ENCODE measurements around the gene DUSP15. TPM values are rescaled to one million over a fixed set of nuclear protein-coding genes. Genes with fewer than 3 reads are reported as not detected.
"Not testable (repeated sequence)": the region's sequence is repeated elsewhere in the genome, so short reads cannot be mapped to it uniquely, and the experiment has no call there.

The DUSP15 gene
- polyA plus RNA-seq, 12 donors: 1.1 to 6.1 (median 1.8) TPM; not detected in 2

DNA sequence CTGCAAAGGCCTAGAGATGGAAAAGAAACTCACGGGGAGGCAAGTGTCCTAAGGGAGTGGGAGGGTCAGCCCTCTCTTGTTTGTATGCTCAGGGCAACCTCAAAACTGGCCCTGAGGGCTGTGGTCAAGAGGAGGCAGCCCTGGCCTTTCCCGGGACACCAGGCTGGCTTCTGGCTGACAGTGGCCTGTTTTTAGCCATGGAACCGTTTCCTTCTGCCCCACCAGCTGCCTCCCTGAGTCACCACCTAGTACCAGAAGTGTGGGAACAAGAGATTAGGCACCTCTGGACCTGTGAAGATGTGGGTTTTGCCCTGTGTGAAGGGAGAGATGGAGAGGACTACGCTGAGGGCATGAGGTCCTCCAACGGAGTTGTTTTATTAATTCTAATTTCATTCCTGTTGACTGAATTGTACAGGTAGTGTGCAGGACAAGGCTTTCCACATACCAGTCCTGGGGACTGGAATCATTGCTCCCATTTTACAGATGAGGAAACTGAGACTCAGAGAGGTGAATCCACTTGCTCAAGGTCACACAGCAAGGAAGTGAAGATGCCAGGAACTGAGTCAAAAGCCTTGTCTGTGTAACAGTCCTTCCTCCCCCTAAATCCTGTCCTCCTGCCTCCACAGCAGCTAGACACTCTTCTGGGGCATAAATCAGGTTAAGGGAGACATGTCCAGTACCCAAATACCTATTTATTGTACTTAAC, 30.4 kb downstream of the DUSP15 start:
- no peak for DNase-seq

GRCh38 chr20:31838646-31839292, 31.6 kb downstream of the DUSP15 start:
- no peak for DNase-seq

DNA sequence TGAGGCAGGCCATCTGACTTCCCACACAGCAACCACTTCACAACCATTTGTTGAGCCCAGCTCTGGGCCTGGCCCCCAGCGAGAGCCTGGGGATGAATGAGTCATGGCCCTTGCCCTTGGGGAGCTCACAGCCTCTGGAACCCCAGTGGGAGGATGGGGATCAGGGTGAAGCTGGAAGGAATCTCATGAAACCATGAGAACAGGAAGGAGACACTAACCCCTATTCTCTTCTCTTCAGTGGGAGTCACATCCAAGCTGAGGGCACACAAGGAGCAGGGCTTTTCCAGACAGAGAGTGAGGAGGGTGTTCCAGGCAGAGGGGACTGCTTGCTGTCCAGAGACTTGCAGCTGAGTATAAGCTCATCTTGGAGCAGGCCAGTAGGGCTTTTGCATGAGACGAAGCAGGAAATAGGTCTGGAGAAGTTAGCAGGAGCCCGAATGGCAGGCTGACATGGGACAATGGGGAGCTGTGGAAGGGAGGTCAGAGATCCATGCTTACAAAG, 32.4 kb downstream of the DUSP15 start:
- DNase-seq: no peak

GRCh38 chr20:31836853-31837608, 33.3 kb downstream of the DUSP15 start:
- DNase-seq: no peak

- DNase-seq: no peak
Observed at GRCh38 chr20:31835977-31836852, 34.1 kb downstream of the DUSP15 start.

DNA sequence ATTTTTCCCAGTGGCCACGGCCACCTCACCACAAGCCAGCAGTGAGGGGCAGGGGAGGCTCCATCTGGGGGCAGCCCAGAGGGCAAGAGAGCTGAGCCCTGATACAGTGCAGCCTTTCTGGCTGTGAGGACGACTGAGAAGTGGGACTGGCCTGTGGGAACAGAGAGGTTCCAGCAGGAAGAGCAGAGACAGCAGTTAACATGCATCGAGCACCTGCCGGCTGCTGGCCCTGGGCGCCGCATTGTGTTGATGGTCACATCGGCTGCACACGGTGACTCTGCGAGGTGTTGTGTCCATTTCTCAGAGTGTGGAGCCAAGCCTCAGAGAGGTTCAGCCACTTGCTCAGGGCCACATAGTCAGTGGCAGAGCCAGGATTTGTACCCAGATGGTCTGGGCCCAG, 34.8 kb downstream of the DUSP15 start:
- DNase-seq: no peak

DNA sequence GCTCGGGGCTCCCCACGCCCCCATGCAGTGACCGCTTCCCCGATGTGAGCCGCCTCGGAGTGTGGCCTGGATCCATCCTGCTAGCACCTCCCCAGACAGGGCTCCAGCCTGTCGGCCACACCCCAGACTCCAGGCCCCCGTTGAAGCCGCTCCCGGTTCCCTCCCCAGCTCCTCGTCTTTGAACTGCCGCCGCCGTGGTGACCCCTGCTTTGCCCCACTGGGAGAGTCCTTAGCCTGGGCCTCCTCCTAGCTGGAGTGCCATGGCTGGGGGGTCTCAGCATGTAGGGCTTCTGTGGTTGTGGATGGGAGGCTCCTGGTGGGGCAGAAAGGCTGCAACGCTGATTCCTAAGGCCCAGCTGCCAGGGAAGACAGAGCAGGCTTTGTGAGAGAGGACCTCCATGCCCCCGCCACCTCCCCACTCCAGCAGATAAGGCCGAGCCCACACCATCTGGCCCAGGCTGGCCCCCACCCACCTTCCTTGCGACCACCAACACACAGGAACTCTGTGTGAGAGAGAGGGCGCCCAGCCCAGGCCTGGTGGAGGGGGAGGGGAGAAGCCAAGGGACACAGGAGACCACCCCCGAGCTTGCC, 36.3 kb downstream of the DUSP15 start:
- no peak for DNase-seq

- no peak for DNase-seq
Observed at GRCh38 chr20:31833130-31833930, 37.0 kb downstream of the DUSP15 start.

- DNase-seq: no peak
Observed at GRCh38 chr20:31831771-31832306, 38.5 kb downstream of the DUSP15 start.

DNA sequence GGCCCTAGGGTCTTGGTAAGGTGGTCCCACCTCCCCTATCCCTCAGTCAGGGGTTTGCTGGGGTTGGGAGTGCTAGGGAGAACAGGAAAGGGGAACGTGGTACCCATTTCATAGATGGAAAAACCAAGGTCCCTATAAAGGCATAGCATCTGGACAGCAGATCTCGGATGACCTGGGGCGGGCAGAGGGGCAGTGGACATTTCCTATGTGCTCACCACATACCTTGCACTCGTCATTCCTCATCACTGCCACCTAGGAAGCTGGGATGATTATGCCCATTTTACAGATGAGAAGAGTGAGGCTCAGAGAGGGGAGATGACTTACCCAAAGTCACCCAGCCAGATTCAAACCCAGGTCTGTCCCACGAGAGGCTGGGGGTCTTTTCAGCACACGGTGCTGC, 39.1 kb downstream of the DUSP15 start:
- DNase-seq: no peak

DNA sequence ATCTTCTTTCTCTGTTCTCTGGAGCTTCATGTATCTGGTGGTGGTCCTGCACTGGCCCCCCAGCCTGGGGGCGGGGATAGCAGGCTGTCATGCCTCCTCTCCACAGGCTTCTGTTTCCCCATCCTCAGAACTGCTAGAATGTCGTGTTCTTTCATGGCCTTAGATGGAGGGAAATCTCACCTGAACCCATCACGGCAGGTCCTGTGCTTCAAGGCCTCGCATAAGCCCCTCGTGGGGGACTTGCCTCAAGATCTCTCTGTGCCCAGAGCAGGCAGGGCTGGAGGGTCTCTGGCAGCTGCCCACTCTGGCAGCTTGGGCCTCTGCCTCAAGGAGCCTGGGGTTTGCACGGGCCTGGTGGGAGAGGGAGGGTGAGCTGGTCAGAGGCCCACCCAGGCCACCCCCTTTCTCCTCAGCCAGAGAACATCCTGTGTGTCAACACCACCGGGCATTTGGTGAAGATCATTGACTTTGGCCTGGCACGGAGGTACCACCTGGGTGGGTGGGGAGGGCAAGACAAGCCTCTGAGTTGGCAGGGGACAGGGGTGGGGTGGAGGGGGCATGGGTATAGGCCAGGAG, 39.8 kb downstream of the DUSP15 start:
- DNase-seq: no peak

DNA sequence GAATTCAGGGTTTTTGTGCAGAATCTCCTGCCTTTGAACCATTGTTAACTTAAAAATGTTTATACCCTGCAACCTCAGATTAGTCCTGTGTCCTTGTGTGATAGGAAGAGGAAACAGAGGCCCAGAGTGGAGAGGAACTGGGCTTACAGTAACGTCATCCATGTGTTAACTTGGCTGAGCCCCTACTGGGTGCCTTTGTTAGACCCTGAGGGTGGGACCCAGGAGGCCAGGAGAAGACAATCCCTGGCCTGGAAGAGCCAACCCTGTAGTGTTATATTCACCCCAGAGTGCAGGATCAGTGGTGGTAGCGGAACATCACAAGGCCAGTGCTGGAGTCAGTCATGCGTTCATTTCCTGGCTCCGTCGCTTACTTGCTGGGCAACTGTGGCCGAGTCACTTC, 40.6 kb downstream of the DUSP15 start:
- DNase-seq: no peak

GRCh38 chr20:31828016-31828415, 42.3 kb downstream of the DUSP15 start:
- DNase-seq: not testable (repeated sequence)

- DNase-seq: no peak
Observed at GRCh38 chr20:31827059-31827458, 43.3 kb downstream of the DUSP15 start.

- no peak for DNase-seq
Observed at GRCh38 chr20:31826074-31826473, 44.3 kb downstream of the DUSP15 start.

DNA sequence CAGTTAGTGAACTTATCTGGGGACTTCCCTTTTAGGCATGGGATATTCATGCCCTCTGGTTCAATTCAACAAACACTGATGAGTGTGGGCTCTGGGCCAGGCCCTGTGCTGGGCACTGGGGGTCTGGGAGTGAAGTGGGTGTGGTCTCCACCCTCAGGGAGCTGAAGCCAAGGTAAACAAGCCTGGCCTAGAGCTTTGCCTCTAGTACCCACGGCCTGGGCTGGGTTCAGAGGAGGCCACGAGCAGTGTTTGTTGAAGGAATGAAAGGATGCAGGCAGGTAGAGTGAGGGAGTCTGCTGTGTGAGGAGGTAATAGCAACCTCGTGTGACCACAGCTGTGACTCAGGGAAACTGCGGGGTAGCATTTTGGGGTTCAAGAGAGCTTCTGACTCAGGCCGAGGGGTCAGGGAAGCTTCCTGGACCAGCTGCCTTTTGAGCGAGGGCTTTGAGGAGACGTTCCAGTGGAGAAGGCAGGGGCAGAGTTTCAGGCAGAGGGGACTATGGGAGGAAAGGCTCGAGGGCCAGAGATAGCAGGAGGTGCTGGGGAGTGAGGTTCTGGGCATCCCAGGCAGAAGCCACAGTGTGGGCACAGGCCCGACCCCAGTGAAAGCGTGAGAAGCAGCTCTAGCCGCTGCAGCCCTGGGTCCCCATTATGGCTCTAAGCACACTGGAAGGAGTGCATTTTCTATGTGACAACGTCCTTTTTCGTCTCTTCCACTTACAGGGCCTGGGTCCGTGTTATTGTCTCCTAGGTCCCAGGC, 45.6 kb downstream of the DUSP15 start:
- DNase-seq: no peak

DNA sequence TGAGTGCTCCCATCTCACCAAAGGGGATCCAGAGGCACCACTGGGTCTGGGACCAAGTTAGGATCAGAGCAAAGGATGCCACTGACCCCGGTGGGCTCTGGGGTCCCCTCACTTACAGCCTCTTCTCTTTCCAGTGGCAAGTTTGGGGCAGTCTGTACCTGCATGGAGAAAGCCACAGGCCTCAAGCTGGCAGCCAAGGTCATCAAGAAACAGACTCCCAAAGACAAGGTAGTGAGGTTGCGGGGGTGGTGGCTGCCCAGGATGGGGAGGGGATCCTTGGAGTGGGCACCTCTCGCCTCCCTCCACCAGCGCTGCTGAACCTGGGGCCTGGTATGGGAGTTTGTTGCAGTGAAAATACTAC, 46.2 kb downstream of the DUSP15 start:
- DNase-seq: no peak

DNA sequence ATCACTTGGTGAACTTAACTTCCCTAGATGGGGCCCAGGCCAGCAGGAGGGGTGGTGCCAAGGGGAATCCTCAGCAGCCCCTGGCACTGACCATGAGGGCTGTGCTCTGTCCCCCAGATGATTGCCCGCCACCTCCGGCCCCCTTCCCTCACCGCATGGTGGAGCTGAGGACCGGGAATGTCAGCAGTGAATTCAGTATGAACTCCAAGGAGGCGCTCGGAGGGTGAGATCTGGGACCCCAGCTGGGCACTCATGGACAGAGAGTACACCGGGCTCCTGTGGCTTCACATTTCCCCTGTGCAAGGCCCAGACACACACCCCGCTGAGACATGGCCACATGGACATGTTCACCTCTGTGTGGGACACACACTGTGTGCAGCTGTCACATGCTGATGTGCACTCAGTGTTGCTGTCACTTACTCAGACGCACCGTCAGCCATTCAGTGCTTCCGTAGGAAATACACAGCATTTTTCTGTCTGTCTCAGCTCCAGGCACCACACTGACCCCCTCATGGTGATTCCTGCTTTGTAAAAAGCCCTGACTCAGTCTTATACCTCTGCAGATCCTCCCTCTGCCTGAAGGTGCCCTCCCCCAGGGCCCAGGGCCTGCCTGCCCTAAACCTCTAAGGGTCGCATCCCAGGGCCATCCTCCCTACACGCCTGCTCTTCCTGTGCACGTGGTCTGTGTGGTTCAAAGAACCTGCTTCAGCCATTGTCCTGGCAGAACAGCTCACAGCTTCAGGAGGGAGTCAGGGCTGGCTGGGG, 46.8 kb downstream of the DUSP15 start:
- no peak for DNase-seq

Measured in muscle of arm (tissue), 12 donors.